GM23248 (cell line): ENCODE data around the gene BRD2. TPM values are rescaled to one million over a fixed set of nuclear protein-coding genes. Genes with fewer than 3 reads are reported as not detected.

Source experiments
- DNase-seq: peaks from one replicate; pipeline ENCODE4 v3.0.0-alpha.2; 2015
- H2AFZ ChIP-seq: fragments of 200-600 bp; sonication (generic); 2 replicates; pipeline ENCODE4 v1.6.1; 2016; ENCODE audit warnings: antibody characterized with exemption
- H3F3A ChIP-seq: fragments of 200-600 bp; sonication (generic); 2 replicates; pipeline ENCODE4 v1.6.1; 2016; ENCODE audit warnings: mild to moderate bottlenecking, antibody characterized with exemption, mixed run types; ENCODE audit not compliant: insufficient read depth
- H3K27ac ChIP-seq: fragments of 200-600 bp; sonication (generic); 2 replicates; pipeline ENCODE4 v1.5.1; 2016; ENCODE audit warnings: mild to moderate bottlenecking
- H3K27me3 ChIP-seq: fragments of 200-600 bp; sonication (generic); replicated peaks from 2 replicates; pipeline ENCODE4 v1.6.1; 2016; ENCODE audit warnings: mild to moderate bottlenecking; ENCODE audit not compliant: insufficient read depth
- H3K36me3 ChIP-seq: fragments of 200-600 bp; sonication (generic); 2 replicates; pipeline ENCODE4 v1.6.1; 2016; ENCODE audit warnings: low read depth, mild to moderate bottlenecking
- H3K4me1 ChIP-seq: fragments of 200-600 bp; sonication (generic); 2 replicates; pipeline ENCODE4 v1.6.1; 2016; ENCODE audit warnings: mild to moderate bottlenecking; ENCODE audit not compliant: insufficient read depth
- H3K4me2 ChIP-seq: fragments of 200-600 bp; sonication (generic); one replicate; pipeline ENCODE4 v1.6.1; 2016; ENCODE audit warnings: mild to moderate bottlenecking; ENCODE audit not compliant: unreplicated experiment
- H3K4me3 ChIP-seq: fragments of 200-600 bp; sonication (generic); 2 replicates; pipeline ENCODE4 v1.5.1; 2016; ENCODE audit warnings: mild to moderate bottlenecking
- H3K79me2 ChIP-seq: fragments of 200-600 bp; sonication (generic); 2 replicates; pipeline ENCODE4 v1.6.1; 2016; ENCODE audit warnings: mild to moderate bottlenecking; ENCODE audit not compliant: insufficient read depth
- H3K9ac ChIP-seq: fragments of 200-600 bp; sonication (generic); 2 replicates; pipeline ENCODE4 v1.6.1; 2016; ENCODE audit warnings: mild to moderate bottlenecking
- H3K9me2 ChIP-seq: fragments of 200-600 bp; sonication (generic); 2 replicates; pipeline ENCODE4 v1.6.1; 2016; ENCODE audit warnings: mixed run types, mild to moderate bottlenecking, moderate library complexity; ENCODE audit not compliant: insufficient read depth
- H3K9me3 ChIP-seq: fragments of 200-600 bp; sonication (generic); one replicate; pipeline ENCODE4 v1.6.1; 2017; ENCODE audit warnings: low read depth
- H4K20me1 ChIP-seq: fragments of 200-600 bp; sonication (generic); 2 replicates; pipeline ENCODE4 v1.6.0; 2016; ENCODE audit not compliant: insufficient read depth
- EZH2 ChIP-seq: fragments of 200-600 bp; sonication (generic); IDR thresholded peaks from 2 replicates; pipeline ENCODE4 v1.6.1; 2018; ENCODE audit warnings: antibody characterized with exemption, mild to moderate bottlenecking; ENCODE audit not compliant: insufficient read depth, poor library complexity, severe bottlenecking
- EZH2phosphoT487 ChIP-seq: fragments of 200-600 bp; sonication (generic); IDR thresholded peaks from 2 replicates; pipeline ENCODE4 v1.6.1; 2018; ENCODE audit warnings: antibody characterized with exemption, moderate library complexity, mild to moderate bottlenecking, low read depth; ENCODE audit not compliant: insufficient read depth
- WGBS, 2 experiments: methylation state at CpG; one replicate each; pipeline ENCODE4 v1.1.6; 2015 to 2017; ENCODE audit warnings: low lambda C conversion rate in 2 of 2, low coverage in 1 of 2; ENCODE audit errors: missing lambda C conversion rate in 2 of 2; 5-methylcytosine and 5-hydroxymethylcytosine counted together
- in situ Hi-C: fragments of 300-500 bp; cut with MboI; formaldehyde crosslinking; loops from 2 replicates; pipeline ENCODE4 v1.15.0; 2020
- polyA plus RNA-seq: library from polyadenylated mRNA; unstranded; fragments of >200 nt; fragmentation: Nextera tagmentation; extraction: Ambion mirVana; gene quantifications from 2 replicates; pipeline ENCODE4 v1.2.1, GENCODE V29; 2016
- total RNA-seq: library from RNA; depleted of rRNA; stranded (reverse); fragments of >200 nt; shearing (Covaris generic); gene quantifications from 2 replicates; pipeline ENCODE4 v1.2.3, GENCODE V29; 2014

Gene BRD2
- total and polyA plus RNA-seq, 2 experiments from 2014 or later: 85.4 to 105 TPM

DNA sequence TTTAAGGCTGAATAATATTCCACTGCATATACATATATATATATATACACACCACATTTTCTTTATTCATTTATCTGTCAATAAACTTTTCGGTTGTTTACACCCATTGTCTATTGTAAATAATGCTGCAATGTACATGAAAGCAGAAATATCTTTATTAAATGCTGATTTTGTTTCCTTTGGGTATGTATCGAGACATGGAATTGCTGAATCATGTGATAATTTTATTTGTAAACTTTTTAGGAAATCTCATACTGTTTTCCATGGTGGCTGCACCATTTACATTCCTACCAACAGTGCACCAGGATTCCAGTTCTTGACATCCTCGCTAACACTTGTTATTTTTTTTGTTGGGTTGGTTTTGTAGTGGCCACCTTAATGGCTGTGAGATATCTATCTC lies 55.1 kb downstream of the BRD2 start:
- H3K4me1 ChIP-seq: no peaks in the 10 kb centered on the region
- H3K4me3 ChIP-seq: no peak overlapping the region
- no peaks in the 10 kb centered on the region for H3K36me3 ChIP-seq
- no peaks in the 10 kb centered on the region for H3K79me2 ChIP-seq
- no peaks in the 10 kb centered on the region for H3K9me3 ChIP-seq
- in situ Hi-C loops: no loop called here
- no peak overlapping the region for H3K27ac ChIP-seq
- no peak overlapping the region for H3K4me2 ChIP-seq
- H3K9ac ChIP-seq: no peak overlapping the region
- no peaks in the 10 kb centered on the region for H3F3A ChIP-seq
- H4K20me1 ChIP-seq: no peaks in the 10 kb centered on the region
- no peak for DNase-seq
- no peak overlapping the region for H2AFZ ChIP-seq
- H3K27me3 ChIP-seq: peaks cover 8% of the 10 kb centered on the region; the same call in 1 of the 2 replicates
- WGBS, 2 experiments: 28 to 35% methylated on average over 3 of the region's 3 CpGs
- H3K9me2 ChIP-seq: no peaks in the 10 kb centered on the region
- TF ChIP-seq EZH2phosphoT487: no peak
- TF ChIP-seq EZH2: no peak

DNA sequence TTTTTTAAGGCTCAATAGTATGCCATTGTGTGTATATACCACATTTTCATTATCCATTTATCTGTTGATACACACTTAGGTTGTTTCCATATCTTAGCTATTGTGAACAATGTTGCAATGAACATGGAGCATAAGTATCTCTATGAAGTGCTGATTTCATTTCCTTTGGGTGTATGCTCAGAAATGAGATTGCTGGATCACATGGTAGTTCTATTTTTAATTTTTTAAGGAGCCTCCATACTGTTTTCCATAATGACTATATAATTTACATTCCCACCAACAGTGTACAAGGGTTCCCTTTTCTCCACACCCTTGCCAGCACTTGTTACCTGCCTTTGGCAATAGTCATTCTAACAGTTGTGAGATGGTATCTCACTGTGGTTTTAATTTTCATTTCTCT lies 56.1 kb downstream of the BRD2 start:
- Histone ChIP-seq H3F3A (no peaks in the 10 kb centered on the region), H3K9me2 (no peaks in the 10 kb centered on the region), H3K27me3 (peaks cover 8% of the 10 kb centered on the region; the same call in 1 of the 2 replicates), H3K9ac (no peak overlapping the region), H4K20me1 (no peaks in the 10 kb centered on the region), H3K79me2 (no peaks in the 10 kb centered on the region), H3K4me1 (no peaks in the 10 kb centered on the region), H3K4me3 (no peak overlapping the region), H3K9me3 (no peaks in the 10 kb centered on the region), H3K36me3 (no peaks in the 10 kb centered on the region), H3K27ac (no peak overlapping the region), H2AFZ (no peak overlapping the region), H3K4me2 (no peak overlapping the region)
- TF ChIP-seq EZH2phosphoT487: no peak
- no peak for TF ChIP-seq EZH2
- DNase-seq: no peak
- in situ Hi-C loops: no loop called here

DNA sequence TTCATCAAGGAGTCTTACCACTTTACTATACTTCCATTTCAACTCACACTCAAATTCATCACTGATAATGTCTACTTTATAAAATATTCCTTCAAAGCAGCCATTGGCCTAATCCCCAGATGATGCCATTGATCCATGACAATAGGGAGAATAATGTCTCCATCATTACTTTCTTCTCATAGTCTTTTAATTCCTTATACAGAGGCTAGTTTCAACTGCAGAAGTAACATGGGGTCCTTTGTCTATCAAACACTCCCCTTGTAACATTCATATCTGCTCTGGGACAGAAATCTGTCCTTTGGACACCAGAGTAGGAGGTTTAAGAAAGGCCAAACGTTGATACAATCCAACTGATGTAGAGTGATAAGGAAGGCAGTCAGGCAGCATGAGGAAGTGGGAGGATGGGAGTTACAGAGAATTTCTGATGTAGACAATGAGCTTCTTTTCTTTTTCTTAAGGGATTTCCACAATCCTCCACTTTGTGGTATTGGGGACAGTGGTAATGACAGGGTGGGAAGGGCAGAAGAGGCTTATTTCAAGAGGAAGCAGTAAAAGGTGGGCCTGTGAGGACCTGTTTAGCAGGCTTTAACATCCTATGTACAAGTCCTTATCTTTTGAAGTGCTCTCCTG lies 59.9 kb downstream of the BRD2 start:
- WGBS, 2 experiments: 7 to 10% methylated on average over 1 of the region's 1 CpG
- H2AFZ ChIP-seq: no peak overlapping the region
- H3F3A ChIP-seq: no peaks in the 10 kb centered on the region
- no peaks in the 10 kb centered on the region for H3K36me3 ChIP-seq
- no peak overlapping the region for H3K4me2 ChIP-seq
- H3K9me2 ChIP-seq: no peaks in the 10 kb centered on the region
- H3K9ac ChIP-seq: no peak overlapping the region
- no peak overlapping the region for H3K4me3 ChIP-seq
- in situ Hi-C loops: no loop called here
- H4K20me1 ChIP-seq: no peaks in the 10 kb centered on the region
- no peaks in the 10 kb centered on the region for H3K79me2 ChIP-seq
- no peak overlapping the region for H3K27ac ChIP-seq
- TF ChIP-seq EZH2phosphoT487 (no peak), EZH2 (no peak)
- no peak for DNase-seq
- H3K27me3 ChIP-seq: peaks cover 44% of the 10 kb centered on the region
- H3K9me3 ChIP-seq: no peaks in the 10 kb centered on the region
- no peaks in the 10 kb centered on the region for H3K4me1 ChIP-seq

DNA sequence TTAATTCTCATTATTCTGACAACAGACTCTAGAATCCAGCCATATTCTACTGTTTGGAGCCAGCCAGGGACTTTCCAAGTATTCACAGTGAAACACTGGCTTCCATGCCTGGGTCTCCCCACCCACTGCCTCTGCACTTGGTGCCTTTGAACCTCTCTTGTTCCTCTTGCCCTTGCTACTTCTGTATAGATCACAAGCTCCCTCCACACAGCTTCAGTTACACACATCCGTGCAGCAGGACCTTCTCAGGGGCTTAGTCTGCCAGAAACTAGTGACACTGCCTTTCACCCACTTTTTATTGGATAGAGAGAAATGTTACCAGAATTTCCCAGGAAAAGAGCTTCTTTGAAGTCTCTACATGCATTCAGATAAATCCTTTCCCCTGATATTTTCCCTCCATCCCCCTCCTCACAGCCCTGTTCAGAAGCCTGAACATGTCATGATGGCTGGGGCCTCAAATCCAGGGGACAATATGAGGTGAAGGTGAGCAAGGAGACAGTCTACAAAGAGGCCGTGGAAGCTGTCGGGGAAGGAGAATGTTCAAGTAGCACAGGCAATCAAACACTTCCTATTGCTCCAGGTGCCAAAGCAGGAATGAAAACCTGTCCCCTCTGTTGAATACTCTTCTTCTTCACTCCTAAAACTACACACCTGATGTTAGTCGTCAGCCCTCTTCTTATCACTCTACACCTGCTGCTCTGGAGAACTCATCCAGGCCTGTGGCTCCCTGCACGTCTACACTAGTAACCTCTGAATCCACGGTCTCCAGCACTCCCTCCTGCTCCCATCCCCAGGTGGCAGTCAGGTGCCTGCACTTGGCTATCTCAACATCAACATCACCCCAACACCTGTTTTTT lies 61.2 kb downstream of the BRD2 start:
- H3K4me3 ChIP-seq: no peak overlapping the region
- in situ Hi-C loops: no loop called here
- H3K4me1 ChIP-seq: no peaks in the 10 kb centered on the region
- no peak overlapping the region for H2AFZ ChIP-seq
- no peaks in the 10 kb centered on the region for H3K79me2 ChIP-seq
- H3K36me3 ChIP-seq: no peaks in the 10 kb centered on the region
- no peak overlapping the region for H3K9ac ChIP-seq
- no peak overlapping the region for H3K27ac ChIP-seq
- no peaks in the 10 kb centered on the region for H4K20me1 ChIP-seq
- TF ChIP-seq EZH2 (no peak), EZH2phosphoT487 (no peak)
- no peaks in the 10 kb centered on the region for H3K9me2 ChIP-seq
- 52 to 59% methylated on average over 6 of the region's 6 CpGs for WGBS, 2 experiments
- H3K27me3 ChIP-seq: peaks cover 56% of the 10 kb centered on the region
- no peaks in the 10 kb centered on the region for H3F3A ChIP-seq
- DNase-seq: peak; percentile 12
- H3K4me2 ChIP-seq: no peak overlapping the region
- no peaks in the 10 kb centered on the region for H3K9me3 ChIP-seq
